Upper lobe of right lung (tissue), 1 donor: ENCODE results near the gene FOXK1. TPM values are rescaled to one million over a fixed set of nuclear protein-coding genes. Genes with fewer than 3 reads are reported as not detected.

Experiments
- ATAC-seq: fragments of 200-7000 bp; cut with Tn5 transposase; one replicate; pipeline ENCODE4 v1.9.1; 2020; ENCODE audit warnings: mild to moderate bottlenecking, moderate library complexity
- DNase-seq: peaks from one replicate; pipeline ENCODE4 v3.0.0-alpha.2; 2020
- H3K27ac ChIP-seq: fragments of 200-600 bp; one replicate; pipeline ENCODE4 v1.8.0; 2022
- H3K27me3 ChIP-seq: fragments of 200-600 bp; one replicate; pipeline ENCODE4 v1.8.0; 2022; ENCODE audit warnings: mild to moderate bottlenecking
- H3K36me3 ChIP-seq: fragments of 200-600 bp; one replicate; pipeline ENCODE4 v1.8.0; 2022
- H3K4me1 ChIP-seq: fragments of 200-600 bp; one replicate; pipeline ENCODE4 v1.8.0; 2022
- H3K4me3 ChIP-seq: fragments of 200-600 bp; one replicate; pipeline ENCODE4 v1.8.0; 2022; ENCODE audit warnings: mild to moderate bottlenecking
- H3K9me3 ChIP-seq: fragments of 200-600 bp; one replicate; pipeline ENCODE4 v1.8.0; 2022
- intact Hi-C: fragments of 100-400 bp; cut with DNase I; formaldehyde crosslinking; loops from one replicate; pipeline ENCODE4 v1.11.0; 2022
- total RNA-seq: library from RNA; stranded (reverse); fragmentation: NEBNext Ultra II Directional; extraction: Animal tissue kit (Norgen Biotek cat#: 25700); gene quantifications from one replicate; pipeline ENCODE4 v1.2.1, GENCODE V29; 2021
- TF ChIP-seq, protein P1 (sequence below): fragments of 200-600 bp; IDR thresholded peaks from one replicate; pipeline ENCODE4 v1.8.0; 2022; ENCODE audit warnings: antibody characterized with exemption
- donor health status: DM: no; HTN: yes; CAD: no; lungs with severe emphysema.

Gene FOXK1
- total RNA-seq, 1 donor from 2014 or later: 33.3 TPM

DNA sequence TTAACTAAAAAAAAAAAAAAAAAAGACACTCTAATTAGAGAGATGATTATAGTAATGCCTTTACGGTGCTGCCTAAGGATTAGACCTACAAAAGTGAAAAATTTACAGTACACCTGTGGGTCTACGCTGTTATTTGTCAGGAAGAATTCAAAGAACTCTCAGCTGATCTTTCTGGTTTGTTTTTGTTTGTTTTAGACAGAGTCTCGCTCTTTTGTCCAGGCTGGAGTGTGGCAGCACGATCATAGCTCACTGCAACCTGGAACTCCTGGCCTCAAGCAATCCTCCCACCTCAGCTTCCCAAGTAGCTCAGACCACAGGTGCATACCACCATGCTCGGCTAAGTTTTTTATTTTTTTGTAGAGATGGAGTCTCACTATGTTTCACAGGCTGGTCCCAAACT lies 28.3 kb upstream of the FOXK1 start:
- Histone ChIP-seq H3K9me3 (no peaks in the 10 kb centered on the region), H3K4me3 (no peak overlapping the region), H3K4me1 (no peaks in the 10 kb centered on the region), H3K27me3 (no peaks in the 10 kb centered on the region), H3K36me3 (no peaks in the 10 kb centered on the region), H3K27ac (no peak overlapping the region)
- ATAC-seq: no peak
- no peak for DNase-seq
- TF ChIP-seq, protein P1, sequence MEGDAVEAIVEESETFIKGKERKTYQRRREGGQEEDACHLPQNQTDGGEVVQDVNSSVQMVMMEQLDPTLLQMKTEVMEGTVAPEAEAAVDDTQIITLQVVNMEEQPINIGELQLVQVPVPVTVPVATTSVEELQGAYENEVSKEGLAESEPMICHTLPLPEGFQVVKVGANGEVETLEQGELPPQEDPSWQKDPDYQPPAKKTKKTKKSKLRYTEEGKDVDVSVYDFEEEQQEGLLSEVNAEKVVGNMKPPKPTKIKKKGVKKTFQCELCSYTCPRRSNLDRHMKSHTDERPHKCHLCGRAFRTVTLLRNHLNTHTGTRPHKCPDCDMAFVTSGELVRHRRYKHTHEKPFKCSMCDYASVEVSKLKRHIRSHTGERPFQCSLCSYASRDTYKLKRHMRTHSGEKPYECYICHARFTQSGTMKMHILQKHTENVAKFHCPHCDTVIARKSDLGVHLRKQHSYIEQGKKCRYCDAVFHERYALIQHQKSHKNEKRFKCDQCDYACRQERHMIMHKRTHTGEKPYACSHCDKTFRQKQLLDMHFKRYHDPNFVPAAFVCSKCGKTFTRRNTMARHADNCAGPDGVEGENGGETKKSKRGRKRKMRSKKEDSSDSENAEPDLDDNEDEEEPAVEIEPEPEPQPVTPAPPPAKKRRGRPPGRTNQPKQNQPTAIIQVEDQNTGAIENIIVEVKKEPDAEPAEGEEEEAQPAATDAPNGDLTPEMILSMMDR: no peak
- intact Hi-C loops: no loop called here

DNA sequence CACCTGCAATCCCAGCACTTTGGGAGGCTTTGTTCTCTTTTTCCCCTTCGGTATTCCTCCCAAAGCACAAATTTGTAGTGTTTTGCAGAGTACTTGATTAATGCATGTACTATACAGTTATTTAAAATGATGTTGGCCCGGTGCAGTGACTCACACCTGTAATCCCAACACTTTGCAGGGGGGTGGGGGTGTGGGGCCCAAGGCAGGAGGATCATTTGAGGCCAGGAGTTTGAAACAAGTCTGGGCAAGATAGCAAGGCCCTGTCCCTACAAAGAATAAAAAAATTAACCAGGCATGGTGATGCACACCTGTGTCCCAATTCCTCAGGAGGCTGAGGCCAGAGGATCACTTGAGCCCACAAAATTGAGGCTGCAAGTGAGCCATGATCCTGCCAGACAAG lies 26.8 kb upstream of the FOXK1 start:
- Histone ChIP-seq H3K27ac (no peak overlapping the region), H3K9me3 (no peaks in the 10 kb centered on the region), H3K4me3 (no peak overlapping the region), H3K27me3 (no peaks in the 10 kb centered on the region), H3K36me3 (no peaks in the 10 kb centered on the region), H3K4me1 (no peaks in the 10 kb centered on the region)
- intact Hi-C loops: no loop called here
- TF ChIP-seq, protein P1: no peak
- DNase-seq (no peak), ATAC-seq (no peak)

DNA sequence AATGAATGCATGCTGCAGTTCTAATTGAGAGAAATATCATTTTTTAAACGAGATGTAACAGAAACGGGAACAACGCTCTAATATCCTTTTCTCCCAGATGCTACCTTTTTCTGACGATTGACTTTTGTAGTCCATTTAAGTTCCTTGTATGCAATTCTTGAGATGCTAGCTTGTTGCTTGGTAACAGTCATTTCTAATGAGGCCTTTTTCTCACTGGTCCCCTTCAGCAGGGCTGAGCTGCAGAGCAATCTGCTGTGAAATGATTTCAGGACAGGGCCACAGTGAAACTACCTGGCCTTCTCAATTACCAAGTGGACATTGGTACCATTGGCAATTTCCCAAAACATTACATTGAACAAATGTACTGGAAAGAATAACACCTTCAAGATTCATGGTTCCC lies 26.2 kb upstream of the FOXK1 start:
- no peaks in the 10 kb centered on the region for H3K9me3 ChIP-seq
- DNase-seq (no peak), ATAC-seq (no peak)
- intact Hi-C loops: no loop called here
- H3K27me3 ChIP-seq: no peaks in the 10 kb centered on the region
- no peak overlapping the region for H3K27ac ChIP-seq
- no peaks in the 10 kb centered on the region for H3K4me1 ChIP-seq
- TF ChIP-seq, protein P1: no peak
- H3K4me3 ChIP-seq: no peak overlapping the region
- H3K36me3 ChIP-seq: no peaks in the 10 kb centered on the region

DNA sequence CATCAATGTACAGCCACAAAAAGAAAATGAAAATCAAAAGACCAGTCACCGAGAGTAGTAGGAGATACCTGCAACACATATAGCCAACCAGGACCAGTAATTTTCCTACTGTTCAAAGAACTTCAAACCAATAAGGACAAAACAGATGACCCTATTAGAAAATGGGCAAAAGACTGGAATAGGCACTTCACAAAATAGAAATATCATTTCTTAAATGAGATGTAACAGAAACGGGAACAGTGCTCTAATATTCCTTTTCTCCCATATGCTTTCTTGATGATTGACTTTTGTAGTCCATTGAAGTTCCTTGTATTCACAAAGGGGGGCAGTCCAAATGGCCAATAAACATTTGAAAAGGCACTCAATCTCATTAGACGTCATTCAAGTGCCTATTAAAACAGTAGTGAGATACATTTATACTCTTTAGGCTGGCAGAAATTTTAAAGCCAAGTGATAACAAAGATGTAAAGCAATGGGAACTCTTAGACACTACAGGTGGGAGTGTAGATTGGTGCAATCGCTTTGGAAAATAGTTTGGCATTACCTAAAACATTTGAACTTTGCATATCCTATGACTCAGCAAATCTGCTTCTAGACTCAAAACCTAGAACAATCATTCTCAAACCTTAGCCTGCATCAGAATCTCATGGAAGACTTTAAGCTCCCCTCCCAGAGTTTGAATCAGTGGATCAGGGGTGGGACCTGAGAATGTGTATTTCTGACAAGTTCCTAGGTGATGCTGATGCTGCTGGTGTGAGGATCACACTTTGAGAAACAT lies 24.3 kb upstream of the FOXK1 start:
- ATAC-seq: no peak

DNA sequence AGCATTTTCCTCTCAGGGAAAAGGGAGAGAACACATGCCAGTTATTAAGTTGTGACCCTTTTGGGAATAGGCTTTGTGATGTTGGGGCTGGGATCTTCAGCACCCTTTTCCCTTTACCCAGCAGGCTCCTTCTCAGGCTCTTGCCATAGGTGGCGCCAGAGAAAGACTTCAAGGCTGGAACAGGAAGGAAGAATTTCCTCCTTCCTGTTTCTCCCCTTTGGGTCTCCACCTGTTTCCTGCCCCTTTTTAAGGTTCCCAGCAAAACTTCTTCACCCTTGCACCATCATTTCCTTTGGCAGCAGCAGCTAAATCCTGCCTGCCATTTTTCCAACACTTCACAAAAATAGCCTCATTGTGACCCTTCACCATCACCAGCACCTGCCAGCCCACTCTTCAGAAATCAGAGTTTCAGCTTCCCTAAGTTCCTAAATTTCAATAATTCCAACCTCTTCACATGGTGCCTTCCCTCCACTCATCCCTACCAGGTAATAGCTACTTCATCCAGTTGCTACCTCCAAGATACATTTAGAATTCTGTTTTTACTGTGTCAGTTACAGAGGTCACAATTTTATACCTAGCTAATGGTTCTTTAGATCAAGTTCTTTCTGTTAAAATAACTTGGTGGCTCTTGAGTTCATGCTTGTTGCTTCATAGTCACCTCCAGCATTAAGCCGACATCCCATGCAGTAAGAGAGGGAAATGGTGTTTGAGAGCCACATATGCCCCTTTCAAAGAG lies 22.4 kb upstream of the FOXK1 start:
- DNase-seq: no peak
- Histone ChIP-seq H3K27me3 (no peaks in the 10 kb centered on the region), H3K9me3 (no peaks in the 10 kb centered on the region), H3K4me3 (no peak overlapping the region), H3K36me3 (no peaks in the 10 kb centered on the region), H3K27ac (no peak overlapping the region), H3K4me1 (peaks cover 7% of the 10 kb centered on the region)
- ATAC-seq: peak; percentile 51
- intact Hi-C loops: no loop called here
- TF ChIP-seq, protein P1: peak; percentile 22

More for the DNA sequence above, 24.3 kb upstream of the FOXK1 start:
- Histone ChIP-seq H3K27me3 (no peaks in the 10 kb centered on the region), H3K27ac (no peak overlapping the region), H3K4me1 (peaks cover 7% of the 10 kb centered on the region), H3K4me3 (no peak overlapping the region), H3K36me3 (no peaks in the 10 kb centered on the region), H3K9me3 (no peaks in the 10 kb centered on the region)
- TF ChIP-seq, protein P1: no peak
- DNase-seq: no peak
- intact Hi-C loops: no loop called here
